GM21786 (cell line): ENCODE data around the gene ACOT11.

Source experiments
- ATAC-seq: cut with Tn5 transposase; IDR thresholded peaks from one replicate; pipeline ENCODE4 v1.9.1; 2021; ENCODE audit not compliant: unreplicated experiment

Gene ACOT11

GRCh38 chr1:54584575-54584974 lies 36.5 kb downstream of the ACOT11 start:
- ATAC-seq: no peak

DNA sequence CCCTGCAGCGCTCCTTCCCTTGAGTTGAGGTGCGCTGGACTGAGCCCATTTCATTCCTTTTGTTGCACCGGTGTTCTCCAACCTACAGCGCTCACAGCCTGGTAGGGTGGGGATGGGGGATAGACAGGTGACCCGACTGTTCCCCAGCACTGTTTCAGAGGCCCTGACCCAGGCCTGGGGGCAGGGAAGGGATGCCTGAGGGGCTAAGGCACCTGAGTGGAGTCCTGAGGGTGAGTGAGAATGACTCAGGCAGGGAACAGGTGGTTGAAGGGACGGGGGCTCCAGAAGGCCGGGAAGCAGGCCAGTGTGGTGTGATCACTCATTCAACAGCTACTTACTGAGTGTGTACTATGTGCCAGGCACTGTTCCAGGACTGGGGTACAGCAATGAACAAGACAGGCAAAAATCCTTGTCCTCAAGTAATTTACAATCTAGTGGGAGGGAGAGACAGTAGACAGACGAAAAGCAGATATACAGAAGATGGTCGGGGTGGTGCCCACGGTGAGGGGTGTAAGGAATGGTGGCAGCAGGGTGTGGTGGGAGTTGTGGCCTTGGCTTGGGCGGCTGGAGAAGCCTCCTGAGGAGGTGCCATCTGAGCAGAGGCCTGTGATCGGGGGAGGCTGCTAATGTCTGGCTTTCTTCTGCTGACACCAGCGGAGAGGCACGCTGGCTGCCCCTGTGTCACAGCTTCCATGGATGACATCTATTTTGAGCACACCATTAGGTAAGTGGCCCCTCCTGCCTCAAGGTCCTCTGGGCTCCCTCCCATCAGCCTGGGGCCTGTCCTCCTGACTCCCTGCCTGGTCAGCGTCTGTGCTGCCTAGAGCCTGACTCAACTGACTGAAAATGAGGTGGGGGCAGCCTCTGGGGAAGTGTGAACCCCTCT lies 37.4 kb downstream of the ACOT11 start:
- no peak for ATAC-seq

DNA sequence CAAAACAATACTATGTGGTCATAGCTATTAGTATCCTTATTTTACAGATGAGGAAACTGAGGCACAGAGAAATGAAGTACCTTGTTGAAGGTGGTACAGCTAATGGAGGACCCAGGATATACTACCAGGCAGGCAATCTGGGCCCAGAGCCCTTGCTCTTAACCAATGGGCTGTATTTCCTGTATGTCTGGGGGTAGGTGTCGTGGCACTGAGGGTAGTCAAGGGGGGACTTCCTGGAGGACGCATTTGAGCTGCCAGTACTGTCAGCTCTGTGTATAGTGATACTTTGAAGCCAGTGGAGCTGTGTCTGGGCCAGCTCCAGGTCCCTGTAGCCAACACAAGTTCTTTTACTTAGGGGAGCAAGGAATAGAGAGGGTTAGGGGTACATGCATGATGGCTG lies 40.3 kb downstream of the ACOT11 start:
- ATAC-seq: no peak

DNA sequence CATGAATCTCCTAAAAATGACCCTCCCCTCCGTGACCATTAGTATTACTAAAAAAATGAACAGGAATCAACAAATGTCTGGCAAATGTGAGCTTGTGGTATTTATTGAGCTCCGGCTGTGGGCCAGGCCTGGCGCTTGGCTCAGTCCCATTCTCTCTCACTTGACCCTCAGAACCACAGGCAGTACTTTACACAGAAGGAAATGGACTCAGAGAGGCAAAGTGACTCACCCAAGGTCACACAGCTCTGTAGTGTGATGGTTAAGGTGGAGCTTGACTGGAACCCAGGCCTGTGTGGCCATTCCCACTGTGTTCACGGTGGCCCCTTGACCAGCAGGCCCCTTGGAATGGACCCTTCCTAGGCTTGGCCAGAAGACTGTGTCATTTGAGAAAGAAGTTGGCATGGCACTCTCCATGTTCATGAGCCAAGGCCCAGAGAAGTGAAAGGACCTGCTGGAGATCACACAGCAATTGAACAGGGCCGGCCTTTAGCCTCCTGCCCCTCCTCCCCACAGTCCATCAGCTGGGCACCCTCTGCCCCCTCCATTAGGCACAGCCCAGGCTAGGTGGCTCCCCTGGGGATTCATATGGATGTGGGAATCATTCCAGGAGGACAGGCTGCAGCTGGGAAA lies 43.2 kb downstream of the ACOT11 start:
- no peak for ATAC-seq

DNA sequence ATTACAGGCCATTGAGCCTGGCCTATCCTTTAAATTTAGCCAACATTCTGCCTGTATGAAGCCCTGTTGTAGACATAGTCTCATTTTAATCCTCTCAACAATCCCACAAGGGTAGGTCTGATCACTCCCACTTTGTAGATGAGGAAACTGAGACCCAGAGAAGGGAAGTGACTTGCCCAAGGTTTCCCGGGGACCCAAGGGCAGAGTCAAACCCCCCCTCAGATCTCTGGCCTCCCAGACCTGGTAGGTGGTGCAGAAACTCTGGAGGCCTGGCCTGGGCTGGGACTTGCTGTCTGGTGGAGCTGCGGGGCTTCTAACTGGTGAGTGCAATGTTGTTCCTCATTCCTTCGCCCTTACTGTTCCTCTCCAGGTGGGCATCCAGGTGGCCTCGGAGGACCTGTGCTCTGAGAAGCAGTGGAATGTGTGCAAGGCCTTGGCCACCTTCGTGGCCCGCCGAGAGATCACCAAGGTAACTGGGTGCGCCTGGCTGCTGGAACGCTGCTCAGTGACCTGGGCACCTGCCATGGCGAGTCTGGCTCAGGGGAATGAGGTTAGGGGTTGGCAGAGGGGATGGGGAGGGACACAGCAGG lies 45.6 kb downstream of the ACOT11 start:
- ATAC-seq: no peak

DNA sequence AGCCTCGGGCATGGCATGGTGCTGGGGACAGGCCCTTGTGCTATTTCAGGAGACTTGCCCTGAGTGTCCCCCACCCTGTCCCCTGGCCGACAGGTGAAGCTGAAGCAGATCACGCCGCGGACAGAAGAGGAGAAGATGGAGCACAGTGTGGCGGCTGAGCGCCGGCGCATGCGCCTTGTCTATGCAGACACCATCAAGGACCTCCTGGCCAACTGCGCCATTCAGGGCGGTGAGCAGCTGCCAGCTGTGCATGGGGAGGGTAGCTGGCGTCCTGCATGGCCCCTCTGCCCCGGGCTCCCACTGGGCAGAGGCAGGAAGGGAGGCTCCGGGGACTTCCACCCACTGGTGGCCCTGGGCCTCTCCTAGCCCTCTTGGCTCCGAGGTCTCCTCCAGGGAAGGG lies 46.4 kb downstream of the ACOT11 start:
- no peak for ATAC-seq

GRCh38 chr1:54595956-54596498 lies 48.0 kb downstream of the ACOT11 start:
- ATAC-seq: no peak

GRCh38 chr1:54596756-54597155 lies 48.7 kb downstream of the ACOT11 start:
- ATAC-seq: no peak

DNA sequence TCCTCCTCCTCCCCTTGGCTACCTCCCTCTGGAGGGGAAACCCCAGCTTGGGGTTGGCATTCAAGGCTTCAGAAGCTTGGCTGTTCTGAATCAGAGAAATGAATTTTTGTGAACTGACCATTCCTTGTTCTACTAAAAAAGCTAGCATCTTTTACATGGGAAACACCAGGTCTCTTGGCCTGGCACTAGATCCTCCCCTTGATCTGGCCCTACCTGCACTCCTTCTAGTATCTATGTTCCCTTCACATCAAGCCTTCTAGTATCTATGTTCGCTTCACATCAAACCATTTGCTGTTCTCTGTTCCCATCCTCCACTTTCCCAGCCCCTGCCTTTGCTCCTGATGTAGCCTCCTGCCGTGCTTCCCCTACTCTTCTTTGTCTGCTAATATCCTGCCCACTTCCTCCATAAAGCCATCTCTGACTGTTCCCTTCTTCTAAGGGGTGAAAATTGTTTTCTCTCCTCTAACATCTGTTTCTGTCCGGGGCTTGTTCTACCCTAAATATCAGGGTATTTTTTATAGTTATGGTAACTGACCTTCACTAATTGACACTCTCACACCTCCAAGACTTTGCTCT lies 49.5 kb downstream of the ACOT11 start:
- no peak for ATAC-seq

GRCh38 chr1:54599211-54599823 lies 51.3 kb downstream of the ACOT11 start:
- ATAC-seq: no peak

DNA sequence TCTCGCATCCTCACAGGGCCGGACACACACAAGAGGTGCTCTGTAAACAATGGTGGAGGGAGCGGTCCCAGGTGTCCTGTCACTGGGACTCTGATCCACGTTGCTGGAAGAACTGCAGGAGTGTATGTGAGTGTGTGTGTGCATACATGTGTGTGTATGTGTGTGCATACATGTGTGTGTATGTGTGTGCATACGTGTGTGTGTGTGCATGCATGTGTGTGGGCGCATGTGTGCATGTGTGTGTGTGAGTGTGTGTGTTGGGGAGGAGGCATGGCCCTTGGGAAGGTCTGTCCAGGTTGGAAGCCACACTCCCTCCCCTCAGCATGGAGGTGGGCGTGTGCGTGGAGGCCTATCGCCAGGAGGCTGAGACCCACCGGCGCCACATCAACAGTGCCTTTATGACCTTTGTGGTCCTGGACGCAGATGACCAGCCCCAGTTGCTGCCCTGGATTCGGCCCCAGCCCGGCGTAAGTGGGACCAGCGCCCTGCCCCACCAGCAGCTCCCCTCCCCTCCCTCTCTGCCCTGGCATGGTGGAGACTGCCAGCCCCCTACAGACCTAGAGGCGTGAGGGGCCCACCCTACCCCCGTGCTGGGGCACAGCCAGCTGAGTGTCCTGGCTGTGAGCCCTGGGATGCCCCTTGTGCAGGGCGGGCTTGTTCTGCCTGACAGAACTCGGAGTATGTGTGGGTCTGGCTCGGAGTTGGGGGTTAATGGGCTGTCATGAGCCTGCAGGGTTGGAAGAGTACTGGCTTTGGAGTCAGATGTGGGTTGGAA lies 53.1 kb downstream of the ACOT11 start:
- ATAC-seq: no peak

DNA sequence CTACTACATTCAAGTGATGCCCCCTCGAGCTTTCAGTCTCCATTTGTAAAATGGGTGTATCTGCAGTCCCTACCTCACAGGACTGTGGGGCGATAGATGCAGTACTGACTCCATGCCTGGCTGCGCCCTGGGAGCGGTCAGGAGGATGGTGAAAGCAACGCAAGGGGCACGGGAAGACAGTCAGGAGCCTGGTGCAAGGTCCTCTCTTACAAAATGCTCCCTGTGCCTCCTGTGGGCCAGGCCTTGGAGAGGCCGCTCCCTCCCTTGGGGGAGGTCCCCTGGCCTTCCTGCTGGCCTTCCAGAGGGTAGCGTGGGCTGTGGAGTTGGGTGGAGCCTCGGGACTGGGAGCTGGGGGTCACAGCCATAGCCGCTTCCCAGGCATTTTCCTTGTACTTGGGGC lies 53.7 kb downstream of the ACOT11 start:
- no peak for ATAC-seq

DNA sequence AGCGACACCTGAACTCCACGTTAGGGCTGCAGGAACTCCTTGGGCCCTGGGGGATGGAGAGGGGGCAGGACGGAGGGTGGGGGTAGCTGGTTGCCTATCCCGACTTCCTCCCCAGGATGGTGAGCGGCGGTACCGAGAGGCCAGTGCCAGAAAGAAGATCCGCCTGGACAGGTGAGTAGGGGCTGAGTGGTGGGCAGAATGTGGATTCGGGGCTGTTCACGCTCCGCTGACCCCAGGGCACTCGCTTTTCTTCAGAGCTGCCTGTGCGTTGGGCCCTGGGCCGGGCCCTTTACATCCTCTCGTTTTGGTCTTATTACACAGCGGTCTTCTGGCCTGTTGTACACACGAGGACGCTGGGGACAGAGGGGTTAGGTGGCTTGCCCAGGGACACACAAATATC lies 54.5 kb downstream of the ACOT11 start:
- no peak for ATAC-seq

- no peak for ATAC-seq
Observed at GRCh38 chr1:54603241-54603640, 55.2 kb downstream of the ACOT11 start.

GRCh38 chr1:54604051-54604450 lies 56.0 kb downstream of the ACOT11 start:
- ATAC-seq: no peak

- no peak for ATAC-seq
Observed at GRCh38 chr1:54604572-54605370, 56.7 kb downstream of the ACOT11 start.

GRCh38 chr1:54606096-54606989 lies 58.3 kb downstream of the ACOT11 start:
- no peak for ATAC-seq

- no peak for ATAC-seq
Observed at GRCh38 chr1:54606990-54607325, 58.9 kb downstream of the ACOT11 start.
